HEK293 (cell line): ENCODE results near the gene DCANP1.

ENCODE experiments used
- CTCF ChIA-PET: fragments of 350-600 bp; formaldehyde crosslinking; extraction: SDS; loops from one replicate; lab custom pipeline; 2021; ENCODE audit warnings: antibody characterized with exemption; lab: Yijun Ruan, JAX
- POLR2A ChIA-PET: fragments of 300-600 bp; formaldehyde crosslinking; extraction: SDS; loops from one replicate; lab custom pipeline; 2020; ENCODE audit warnings: antibody characterized with exemption, inconsistent platforms; lab: Yijun Ruan, JAX
- H3K27ac ChIP-seq: fragments of 200-500 bp; sonication (Bioruptor generic); 2 replicates; pipeline ENCODE4 v1.5.1; 2014; ENCODE audit warnings: low read depth, low read length, control low read depth, inconsistent platforms; ENCODE audit errors: extremely low read depth
- H3K36me3 ChIP-seq, 2 experiments: fragments of 200-500 bp in 1 of 2; sonication (Bioruptor generic) in 1 of 2; 1 replicate in 1 of 2; 2 replicates in 1 of 2; pipeline ENCODE4 v1.5.1; 2014 to 2017; ENCODE audit warnings: inconsistent platforms in 2 of 2, low read length in 2 of 2; ENCODE audit not compliant: control insufficient read depth in 2 of 2, insufficient read depth in 1 of 2
- H3K4me1 ChIP-seq: fragments of 200-500 bp; sonication (Bioruptor generic); 2 replicates; pipeline ENCODE4 v1.5.1; 2014; ENCODE audit warnings: mild to moderate bottlenecking, low read length, inconsistent platforms; ENCODE audit not compliant: control insufficient read depth, insufficient read depth
- H3K4me3 ChIP-seq: 2 replicates; pipeline ENCODE4 v1.5.1; 2011; ENCODE audit warnings: low read depth, mild to moderate bottlenecking, control low read depth, low read length, moderate library complexity
- H3K9me3 ChIP-seq: fragments of 200-500 bp; sonication (Bioruptor generic); 2 replicates; pipeline ENCODE4 v1.5.1; 2014; ENCODE audit warnings: low read depth, low read length, inconsistent platforms; ENCODE audit not compliant: control insufficient read depth, insufficient read depth
- GLI4 ChIP-seq: fragments of 450-650 bp; formaldehyde crosslinking; IDR thresholded peaks from 2 replicates; pipeline ENCODE4 v1.5.1; 2016; ENCODE audit warnings: missing biosample characterization, missing genetic modification characterization
- GLIS2 ChIP-seq: fragments of 450-650 bp; formaldehyde crosslinking; IDR thresholded peaks from 2 replicates; pipeline ENCODE4 v1.5.1; 2016; ENCODE audit warnings: missing biosample characterization, missing genetic modification characterization
- SCRT1 ChIP-seq: fragments of 450-650 bp; formaldehyde crosslinking; IDR thresholded peaks from 2 replicates; pipeline ENCODE4 v1.5.1; 2016; ENCODE audit warnings: missing biosample characterization, missing genetic modification characterization, borderline replicate concordance
- SP2 ChIP-seq: fragments of 450-650 bp; formaldehyde crosslinking; IDR thresholded peaks from 2 replicates; pipeline ENCODE4 v1.5.1; 2016; ENCODE audit warnings: missing biosample characterization, missing genetic modification characterization
- TRIM28 ChIP-seq: IDR thresholded peaks from 2 replicates; pipeline ENCODE4 v1.6.1; 2011; ENCODE audit warnings: low read length, control low read depth, borderline replicate concordance
- TSHZ1 ChIP-seq: fragments of 450-650 bp; formaldehyde crosslinking; IDR thresholded peaks from 2 replicates; pipeline ENCODE4 v1.5.1; 2016; ENCODE audit warnings: missing biosample characterization, missing genetic modification characterization, borderline replicate concordance
- ZFP69B ChIP-seq: fragments of 450-650 bp; formaldehyde crosslinking; IDR thresholded peaks from 2 replicates; pipeline ENCODE4 v1.5.1; 2016; ENCODE audit warnings: missing biosample characterization, missing genetic modification characterization
- ZNF10 ChIP-seq: fragments of 450-650 bp; formaldehyde crosslinking; IDR thresholded peaks from 2 replicates; pipeline ENCODE4 v1.5.1; 2017; ENCODE audit warnings: missing biosample characterization, missing genetic modification characterization
- ZNF132 ChIP-seq: fragments of 450-650 bp; formaldehyde crosslinking; IDR thresholded peaks from 2 replicates; pipeline ENCODE4 v1.5.1; 2017; ENCODE audit warnings: missing biosample characterization, missing genetic modification characterization, borderline replicate concordance
- ZNF155 ChIP-seq: fragments of 450-650 bp; formaldehyde crosslinking; IDR thresholded peaks from 2 replicates; pipeline ENCODE4 v1.5.1; 2016; ENCODE audit warnings: missing biosample characterization, missing genetic modification characterization
- ZNF175 ChIP-seq: fragments of 450-650 bp; formaldehyde crosslinking; IDR thresholded peaks from 2 replicates; pipeline ENCODE4 v1.5.1; 2016; ENCODE audit warnings: missing biosample characterization, missing genetic modification characterization
- ZNF2 ChIP-seq: fragments of 450-650 bp; formaldehyde crosslinking; IDR thresholded peaks from 2 replicates; pipeline ENCODE4 v1.5.1; 2016; ENCODE audit warnings: missing biosample characterization, missing genetic modification characterization
- ZNF221 ChIP-seq: fragments of 450-650 bp; formaldehyde crosslinking; IDR thresholded peaks from 2 replicates; pipeline ENCODE4 v1.5.1; 2017; ENCODE audit warnings: missing biosample characterization, missing genetic modification characterization, borderline replicate concordance
- ZNF23 ChIP-seq: fragments of 450-650 bp; formaldehyde crosslinking; IDR thresholded peaks from 2 replicates; pipeline ENCODE4 v1.5.1; 2016; ENCODE audit warnings: missing biosample characterization, missing genetic modification characterization, borderline replicate concordance
- ZNF302 ChIP-seq: fragments of 450-650 bp; formaldehyde crosslinking; IDR thresholded peaks from 2 replicates; pipeline ENCODE4 v1.5.1; 2016; ENCODE audit warnings: missing biosample characterization, missing genetic modification characterization, low read depth
- ZNF362 ChIP-seq: fragments of 450-650 bp; formaldehyde crosslinking; IDR thresholded peaks from 2 replicates; pipeline ENCODE4 v1.5.1; 2016; ENCODE audit warnings: missing biosample characterization, missing genetic modification characterization
- ZNF404 ChIP-seq: fragments of 450-650 bp; formaldehyde crosslinking; IDR thresholded peaks from 2 replicates; pipeline ENCODE4 v1.5.1; 2017; ENCODE audit warnings: missing biosample characterization, missing genetic modification characterization
- ZNF530 ChIP-seq: fragments of 450-650 bp; formaldehyde crosslinking; IDR thresholded peaks from 2 replicates; pipeline ENCODE4 v1.5.1; 2016; ENCODE audit warnings: low read depth, missing biosample characterization, missing genetic modification characterization
- ZNF548 ChIP-seq: fragments of 450-650 bp; formaldehyde crosslinking; IDR thresholded peaks from 2 replicates; pipeline ENCODE4 v1.5.1; 2016; ENCODE audit warnings: missing biosample characterization, missing genetic modification characterization
- ZNF621 ChIP-seq: fragments of 450-650 bp; formaldehyde crosslinking; IDR thresholded peaks from 2 replicates; pipeline ENCODE4 v1.5.1; 2017; ENCODE audit warnings: missing biosample characterization, missing genetic modification characterization
- ZNF624 ChIP-seq: fragments of 450-650 bp; formaldehyde crosslinking; IDR thresholded peaks from 2 replicates; pipeline ENCODE4 v1.5.1; 2017; ENCODE audit warnings: missing biosample characterization, missing genetic modification characterization
- ZNF629 ChIP-seq: fragments of 450-650 bp; formaldehyde crosslinking; IDR thresholded peaks from 2 replicates; pipeline ENCODE4 v1.5.1; 2017; ENCODE audit warnings: missing biosample characterization, missing genetic modification characterization
- ZNF639 ChIP-seq: fragments of 450-650 bp; formaldehyde crosslinking; IDR thresholded peaks from 2 replicates; pipeline ENCODE4 v1.5.1; 2016; ENCODE audit warnings: missing biosample characterization, missing genetic modification characterization
- ZNF76 ChIP-seq: fragments of 450-650 bp; formaldehyde crosslinking; IDR thresholded peaks from 2 replicates; pipeline ENCODE4; 2016; ENCODE audit warnings: low read depth, missing biosample characterization, missing genetic modification characterization, borderline replicate concordance
- ZSCAN16 ChIP-seq: fragments of 450-650 bp; formaldehyde crosslinking; IDR thresholded peaks from 2 replicates; pipeline ENCODE4 v1.5.1; 2016; ENCODE audit warnings: missing biosample characterization, missing genetic modification characterization
- ZSCAN30 ChIP-seq: fragments of 450-650 bp; IDR thresholded peaks from 2 replicates; pipeline ENCODE4 v1.5.1; 2018; ENCODE audit warnings: missing biosample characterization, mild to moderate bottlenecking, missing genetic modification characterization, moderate library complexity
- ZSCAN5A ChIP-seq: fragments of 450-650 bp; formaldehyde crosslinking; IDR thresholded peaks from 2 replicates; pipeline ENCODE4 v1.5.1; 2016; ENCODE audit warnings: missing biosample characterization, missing genetic modification characterization

The DCANP1 gene

GRCh38 chr5:135398160-135398854, 48.8 kb downstream of the DCANP1 start (continued):
- TF ChIP-seq ZNF530 (tag by site-specific recombination) (no peak), ZNF76 (tag by site-specific recombination) (0 out of 2 replicates have a peak, but pooled peaks have one; percentile 21)

DNA sequence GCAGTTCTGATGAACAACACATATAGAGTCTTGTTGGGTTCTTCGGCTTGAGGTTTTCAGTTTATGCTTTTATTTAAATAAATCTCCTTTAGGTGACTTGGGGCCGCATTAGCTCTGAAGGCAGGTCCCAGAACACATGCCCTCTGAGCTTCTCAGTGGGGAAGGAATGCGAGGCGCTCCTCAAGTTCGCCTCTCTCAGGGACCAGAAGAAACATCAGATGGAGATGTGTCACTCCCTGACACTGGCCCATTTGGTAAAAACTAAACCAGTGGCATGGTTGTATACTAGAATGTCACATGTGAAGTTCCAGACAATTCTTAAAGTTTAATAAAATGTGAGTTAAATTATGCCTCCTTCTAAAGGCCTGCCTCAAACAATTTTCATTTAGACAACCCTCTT, 50.1 kb downstream of the DCANP1 start:
- POLR2A ChIA-PET = interaction anchor here (1.1 kb wide), 1 partner anchor 14 kb away, joined by 3 read pairs; no protein-coding TSS in a partner anchor
- no peak overlapping the region for H3K27ac ChIP-seq
- CTCF ChIA-PET = interaction anchor here (0.9 to 1.3 kb wide), 2 partner anchors 29 to 320 kb away, joined by 3 to 5 read pairs; no protein-coding TSS in a partner anchor

GRCh38 chr5:135396459-135397055, 50.6 kb downstream of the DCANP1 start:
- peaks cover 0 to 24% of the 10 kb centered on the region in 2 experiments; a peak in 1 of 3 replicates for H3K36me3 ChIP-seq
- CTCF ChIA-PET = interaction anchor here (0.9 kb wide), 1 partner anchor 320 kb away, joined by 3 read pairs; no protein-coding TSS in a partner anchor
- H3K9me3 ChIP-seq = no peaks in the 10 kb centered on the region
- POLR2A ChIA-PET = interaction anchor here (1.1 kb wide), 1 partner anchor 14 kb away, joined by 3 read pairs; no protein-coding TSS in a partner anchor
- no peak overlapping the region for H3K4me3 ChIP-seq
- peaks cover 25% of the 10 kb centered on the region for H3K4me1 ChIP-seq
- H3K27ac ChIP-seq = no peak overlapping the region
- TF ChIP-seq ZNF548 (tag by site-specific recombination) (no peak), GLIS2 (tag by site-specific recombination) (no peak), TSHZ1 (tag by site-specific recombination) (no peak), ZNF221 (tag by site-specific recombination) (no peak), ZNF404 (tag by site-specific recombination) (no peak), GLI4 (tag by site-specific recombination) (no peak), ZNF624 (tag by site-specific recombination) (no peak), ZNF629 (tag by site-specific recombination) (no peak), ZSCAN30 (tag by site-specific recombination) (no peak), TRIM28 (no peak)

More for the DNA sequence above, 50.1 kb downstream of the DCANP1 start:
- Histone ChIP-seq H3K4me1 (peaks cover 25% of the 10 kb centered on the region), H3K9me3 (no peaks in the 10 kb centered on the region), H3K36me3 (peaks cover 0 to 19% of the 10 kb centered on the region in 2 experiments; a peak in 1 of 3 replicates), H3K4me3 (no peak overlapping the region)
- TF ChIP-seq ZNF404 (tag by site-specific recombination) (no peak), ZSCAN16 (no peak), SCRT1 (tag by site-specific recombination) (no peak), ZNF221 (tag by site-specific recombination) (no peak), ZFP69B (tag by site-specific recombination) (no peak), ZNF2 (tag by site-specific recombination) (no peak), ZNF175 (tag by site-specific recombination) (no peak), ZNF23 (no peak), ZNF639 (tag by site-specific recombination) (no peak), SP2 (tag by site-specific recombination) (no peak), ZNF362 (tag by site-specific recombination) (no peak), ZNF132 (tag by site-specific recombination) (no peak), ZNF10 (tag by site-specific recombination) (no peak), ZNF621 (tag by site-specific recombination) (no peak), GLI4 (tag by site-specific recombination) (no peak), ZNF302 (no peak), ZNF155 (no peak), ZSCAN5A (tag by site-specific recombination) (no peak)
